Activated CD4-positive, alpha-beta T cell treated with anti-CD3 and anti-CD28 coated beads, Interleukin-2, amount 50 U/mL, for 1 hour (primary cell): Measurements from ENCODE around the gene DES.
"Not testable (repeated sequence)": the region's sequence is repeated elsewhere in the genome, so short reads cannot be mapped to it uniquely, and the experiment has no call there.

Experiments used
- DNase-seq: peaks from one replicate; pipeline ENCODE4 v3.0.0-alpha.2; 2020

DES gene

DNA sequence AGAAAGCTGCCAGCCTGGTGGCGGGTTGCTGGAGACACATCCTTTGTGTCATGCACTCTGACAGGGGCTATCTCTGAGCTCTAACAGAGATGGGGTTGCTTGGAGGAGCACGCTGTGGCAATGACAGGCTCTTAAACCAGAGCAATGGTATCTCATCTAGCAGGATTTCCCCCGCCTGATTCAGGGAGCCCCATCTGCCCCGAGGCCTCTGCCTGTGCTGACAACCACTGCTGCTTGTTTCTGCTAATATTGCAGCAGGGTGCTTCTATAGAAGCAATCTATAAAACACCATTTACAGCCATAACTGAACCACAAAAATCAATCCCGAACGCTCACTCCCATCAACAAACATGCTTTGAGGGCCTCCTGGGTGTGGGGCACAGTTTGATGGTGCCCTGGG lies 17.6 kb upstream of the DES start:
- no peak for DNase-seq

DNA sequence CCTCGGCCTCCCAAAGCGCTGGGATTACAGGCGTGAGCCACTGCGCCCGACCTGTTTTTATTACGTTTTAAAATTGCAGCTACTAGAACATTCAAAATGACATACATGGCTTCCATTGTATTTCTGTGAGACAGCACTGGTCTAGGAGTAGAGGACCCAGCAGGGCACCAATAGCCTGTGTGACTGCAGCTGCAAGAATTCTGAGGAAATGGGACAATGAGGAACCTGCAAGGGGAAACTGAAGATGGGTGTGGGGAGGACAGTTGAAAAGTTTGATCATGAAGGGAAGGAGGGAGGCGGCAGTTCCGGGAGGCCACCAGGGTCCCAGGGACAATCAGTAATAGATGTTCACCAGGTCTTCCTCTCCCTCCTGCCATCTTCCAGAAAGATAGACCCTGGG lies 16.6 kb upstream of the DES start:
- DNase-seq, result no peak

DNA sequence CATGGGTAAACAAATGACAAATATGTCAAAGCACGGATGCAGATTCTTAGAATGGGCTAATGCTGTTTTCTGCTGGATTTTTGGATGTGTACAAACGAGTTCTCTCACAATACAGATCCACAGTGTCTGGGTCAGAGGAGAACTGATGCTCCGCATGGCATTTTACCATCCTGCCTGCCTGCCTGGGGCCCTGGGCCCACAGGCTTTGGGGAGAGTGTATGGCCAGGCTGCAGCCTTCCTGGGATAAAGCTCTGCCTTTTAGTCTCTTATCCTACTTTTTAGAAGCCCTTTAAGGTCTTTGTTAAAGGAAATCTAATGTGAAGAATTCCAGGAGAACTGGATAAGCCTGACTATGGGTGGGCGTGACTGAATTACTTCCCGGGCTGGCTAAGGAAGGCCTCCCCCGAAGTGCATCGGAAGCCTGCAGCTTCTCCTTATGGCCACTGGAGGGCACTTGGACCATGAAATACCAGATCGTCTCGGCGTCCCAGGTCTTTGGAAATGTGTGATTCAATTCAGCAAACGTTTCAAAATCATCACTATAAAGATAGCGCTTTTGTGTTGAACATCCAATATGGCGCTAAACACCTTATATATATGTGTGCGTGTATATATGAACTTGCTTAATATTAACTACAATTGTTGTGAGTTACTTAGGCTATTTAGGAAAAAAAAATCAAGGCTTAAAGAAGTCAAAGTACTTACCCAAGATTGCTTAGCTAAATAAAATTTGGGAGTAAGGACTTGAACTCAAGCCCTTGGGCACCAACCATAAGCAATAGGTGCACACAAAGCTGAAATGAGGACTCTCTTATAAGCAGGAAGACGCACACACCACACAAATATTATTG lies 15.3 kb upstream of the DES start:
- peak; percentile 51 for DNase-seq

DNA sequence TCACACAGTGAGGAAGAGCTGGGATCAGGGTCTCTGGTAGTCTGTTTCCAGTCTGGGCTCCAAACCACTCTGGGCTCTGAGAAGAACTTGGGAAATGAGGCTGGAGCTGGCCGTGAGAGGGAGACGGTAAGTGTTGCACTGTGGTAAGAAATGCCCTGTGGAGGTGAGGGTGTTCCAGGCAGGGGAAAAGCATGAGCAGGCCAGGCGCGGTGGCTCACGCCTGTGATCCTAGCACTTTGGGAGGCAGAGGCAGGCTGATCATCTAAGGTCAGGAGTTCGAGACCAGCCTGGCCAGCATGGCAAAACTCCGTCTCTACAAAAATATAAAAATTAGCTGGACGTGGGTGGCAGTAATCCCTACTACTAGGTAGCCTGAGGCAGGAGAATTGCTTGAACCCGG lies 14.3 kb upstream of the DES start:
- no peak for DNase-seq

DNA sequence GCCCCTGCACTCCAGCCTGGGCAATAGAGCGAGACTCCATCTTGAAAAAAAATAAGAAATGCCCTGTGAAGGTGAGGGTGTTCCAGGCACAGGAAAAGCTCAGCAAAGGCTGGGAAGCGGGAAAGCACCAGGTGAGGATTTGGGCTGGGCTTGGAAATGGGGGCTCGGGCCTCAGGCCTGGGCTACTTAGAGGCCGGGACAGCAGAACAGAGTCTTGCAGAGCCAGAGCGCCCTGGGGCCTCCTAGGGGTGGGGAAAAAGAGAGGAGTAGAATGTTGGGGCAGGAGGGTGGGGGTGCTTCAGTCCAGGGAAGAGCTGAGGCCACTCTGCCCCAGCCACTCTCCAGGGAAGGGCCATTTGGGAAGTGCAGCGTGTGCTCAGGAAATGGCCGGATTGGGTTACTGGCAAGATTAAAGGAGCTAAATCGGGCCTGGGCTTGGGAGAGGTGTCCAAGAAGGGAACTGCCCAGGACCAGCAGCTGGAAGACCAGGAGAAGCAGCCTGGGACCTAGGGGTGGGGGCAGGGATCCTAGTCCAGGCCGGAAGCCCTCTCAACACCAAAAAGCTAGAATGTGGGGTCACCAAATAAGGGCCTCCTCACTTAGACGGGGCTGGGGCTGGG lies 13.8 kb upstream of the DES start:
- no peak for DNase-seq

DNA sequence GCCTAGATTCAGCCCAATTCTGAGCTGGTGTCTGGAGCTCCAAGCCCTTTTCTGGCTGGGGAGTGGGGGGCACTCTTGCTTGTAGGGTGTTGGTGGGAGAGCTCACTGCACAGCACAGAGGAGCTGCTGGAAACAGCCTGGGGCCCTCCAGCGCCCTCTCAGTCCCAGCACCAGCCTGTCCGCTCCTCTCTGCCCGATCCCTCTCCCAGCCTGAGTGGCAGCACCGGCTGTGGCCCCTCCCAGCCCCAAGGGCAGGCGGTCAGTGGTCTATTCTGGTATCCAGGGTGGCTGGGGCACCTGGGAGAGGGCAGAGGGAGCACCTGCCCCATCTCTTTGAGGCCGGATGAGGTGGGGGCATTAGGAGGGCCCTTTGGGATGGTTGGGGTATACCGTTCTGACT lies 13.2 kb upstream of the DES start:
- DNase-seq, result no peak

DNA sequence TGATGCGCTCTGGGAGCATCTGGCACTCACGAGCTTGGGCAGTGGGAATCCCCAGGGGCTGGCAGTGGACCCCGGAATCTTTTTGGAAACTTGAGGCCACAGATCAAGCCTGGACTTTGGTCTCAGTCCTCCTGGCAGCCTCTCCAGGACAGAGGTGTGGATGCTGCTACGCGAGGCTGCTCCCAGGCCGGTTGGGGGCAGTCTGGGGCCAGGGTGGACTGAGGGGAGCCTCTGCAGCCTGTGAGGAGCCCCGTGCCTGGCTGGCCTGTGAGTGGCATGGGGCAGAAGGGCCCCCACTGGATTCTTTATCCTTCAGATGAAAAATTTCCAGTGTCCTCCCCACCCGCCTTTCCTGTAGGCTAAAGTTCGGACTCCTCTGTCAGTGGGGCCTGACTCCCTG lies 12.7 kb upstream of the DES start:
- DNase-seq, result no peak

DNA sequence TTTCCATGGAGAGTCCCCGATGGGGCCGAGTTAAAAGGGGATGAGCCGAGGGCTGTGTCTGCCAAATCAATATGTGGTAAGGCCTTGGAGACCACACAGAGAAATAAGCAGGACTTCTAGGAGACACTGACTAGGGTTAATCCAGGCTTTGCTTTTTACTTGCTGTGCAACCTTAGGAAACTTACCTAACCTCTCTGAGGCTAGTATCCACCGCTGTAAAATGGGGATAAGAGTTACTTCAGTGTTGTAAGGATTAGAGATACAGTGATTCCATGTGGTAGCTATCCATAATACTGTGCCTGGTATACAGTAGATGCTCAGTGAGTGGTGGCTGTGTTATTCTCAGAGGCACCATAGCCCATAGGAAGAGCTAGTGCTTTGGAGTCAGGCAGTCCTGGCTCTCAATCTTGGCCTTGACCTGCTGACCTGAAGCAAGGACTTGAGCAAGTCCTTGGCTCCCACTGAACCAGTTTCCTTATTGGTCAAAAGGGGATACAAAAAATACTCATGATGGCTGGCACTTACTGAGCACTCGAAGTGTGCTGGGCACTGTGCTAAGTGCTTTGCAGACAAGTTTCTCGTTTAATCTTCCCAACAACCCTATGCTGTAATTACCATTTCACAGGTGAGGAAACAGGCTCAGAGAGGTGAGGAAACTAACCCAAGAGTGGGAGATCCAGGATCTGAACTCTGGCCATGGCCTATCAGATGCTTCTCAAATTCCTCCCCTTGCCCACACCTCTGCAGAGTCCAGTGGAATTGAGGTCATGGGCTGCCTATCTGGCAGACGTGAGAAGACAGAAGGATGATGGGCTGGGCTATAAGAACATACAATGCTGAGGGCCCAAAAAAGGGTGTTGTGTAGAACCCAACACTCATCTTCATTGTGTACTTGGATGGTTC lies 12.0 kb upstream of the DES start:
- no peak for DNase-seq

DNA sequence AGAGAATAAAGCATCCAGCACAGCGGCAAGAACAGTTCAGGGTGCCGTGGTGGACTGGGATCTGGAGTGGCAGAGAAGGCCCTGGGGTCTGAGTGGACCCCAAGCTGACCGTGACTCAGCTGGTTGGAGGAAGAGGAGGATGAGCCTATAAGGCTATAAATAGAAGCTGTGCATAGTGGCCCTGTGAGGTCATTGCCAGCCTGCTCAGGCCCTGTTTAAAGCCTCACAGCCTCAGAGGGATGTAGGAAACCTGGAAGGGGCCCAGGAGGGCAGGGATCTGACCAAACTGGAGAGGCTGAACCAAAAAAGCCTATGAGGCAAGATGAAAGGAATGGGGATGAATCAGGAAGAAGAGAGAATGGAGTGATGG lies 11.3 kb upstream of the DES start:
- DNase-seq, result no peak

DNA sequence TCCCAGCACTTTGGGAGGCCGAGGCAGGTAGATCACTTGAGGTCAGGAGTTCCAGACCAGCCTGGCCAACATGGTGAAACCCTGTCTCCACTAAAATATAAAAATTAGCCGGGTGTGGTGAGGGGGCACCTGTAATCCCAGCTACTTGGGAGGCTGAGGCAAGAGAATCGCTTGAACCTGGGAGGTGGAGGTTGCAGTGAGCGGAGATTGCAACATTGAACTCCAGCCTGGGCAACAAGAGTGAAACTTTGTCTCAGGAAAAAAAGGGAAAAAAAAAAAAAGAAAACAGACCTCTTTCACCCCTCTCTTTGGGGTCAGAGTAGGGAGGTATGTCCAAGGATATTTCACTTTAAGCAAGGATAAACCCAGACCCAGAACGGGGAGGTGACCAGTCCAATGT lies 10.8 kb upstream of the DES start:
- not testable (repeated sequence) for DNase-seq

DNA sequence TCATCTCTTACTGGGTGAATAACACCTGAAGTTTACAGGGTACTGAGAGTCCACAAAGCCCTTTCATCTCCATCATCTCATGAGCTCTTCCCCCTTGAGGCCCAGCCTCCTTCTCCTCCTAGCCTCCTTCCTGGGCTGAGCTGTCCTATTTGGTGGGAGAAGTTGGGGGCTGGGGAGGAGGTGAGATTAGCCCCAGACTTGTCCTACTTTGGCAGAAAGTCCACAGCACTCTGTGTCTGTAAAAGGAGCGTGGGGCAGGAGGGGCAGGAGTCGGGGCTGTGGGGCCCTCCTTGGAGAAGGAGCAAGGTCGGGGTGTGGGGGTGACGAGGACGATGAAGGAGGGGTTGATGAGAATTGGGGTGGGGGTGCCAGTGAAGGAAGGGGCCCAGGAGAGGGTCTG lies 10.0 kb upstream of the DES start:
- no peak for DNase-seq

DNA sequence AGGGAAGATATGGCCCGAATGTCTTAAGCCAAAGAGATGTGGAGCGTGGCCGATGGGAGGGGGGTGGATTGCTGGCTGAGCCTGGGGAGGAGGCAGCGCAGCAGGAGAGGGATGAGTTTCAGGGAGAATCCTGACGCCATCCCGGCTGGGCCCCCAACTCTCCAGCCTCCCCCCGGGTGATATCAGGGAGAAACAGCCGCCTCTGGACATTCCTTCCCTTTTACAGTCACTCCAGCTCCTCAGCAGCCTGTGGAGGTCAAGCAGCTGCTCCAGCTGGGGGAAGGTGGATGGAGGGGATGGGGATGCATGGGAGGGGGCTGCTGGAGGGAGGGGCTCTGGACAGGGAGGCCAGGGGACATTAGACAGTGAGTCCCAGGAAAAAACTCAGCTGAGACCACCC lies 9.5 kb upstream of the DES start:
- DNase-seq, result no peak

DNA sequence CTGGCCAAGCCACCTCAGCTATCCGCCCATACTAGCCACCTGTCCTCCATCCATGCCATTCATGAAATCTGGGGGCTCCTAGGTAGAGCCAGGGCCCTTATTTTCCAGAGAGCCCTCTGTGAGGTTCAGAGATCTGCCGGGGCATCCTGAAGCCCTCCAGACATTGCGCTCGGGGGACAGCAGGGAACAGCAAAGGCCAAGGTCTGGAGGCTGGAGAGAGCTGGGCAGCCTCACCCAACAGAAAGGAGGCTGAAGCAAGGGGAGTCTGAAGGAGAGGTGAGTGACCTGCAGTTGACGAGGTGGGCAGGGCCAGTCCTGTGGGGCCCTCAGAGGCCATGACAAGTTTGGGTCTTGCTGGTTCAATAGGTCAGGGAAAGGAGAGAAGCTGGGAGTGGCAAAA lies 8.6 kb upstream of the DES start:
- DNase-seq, result no peak

DNA sequence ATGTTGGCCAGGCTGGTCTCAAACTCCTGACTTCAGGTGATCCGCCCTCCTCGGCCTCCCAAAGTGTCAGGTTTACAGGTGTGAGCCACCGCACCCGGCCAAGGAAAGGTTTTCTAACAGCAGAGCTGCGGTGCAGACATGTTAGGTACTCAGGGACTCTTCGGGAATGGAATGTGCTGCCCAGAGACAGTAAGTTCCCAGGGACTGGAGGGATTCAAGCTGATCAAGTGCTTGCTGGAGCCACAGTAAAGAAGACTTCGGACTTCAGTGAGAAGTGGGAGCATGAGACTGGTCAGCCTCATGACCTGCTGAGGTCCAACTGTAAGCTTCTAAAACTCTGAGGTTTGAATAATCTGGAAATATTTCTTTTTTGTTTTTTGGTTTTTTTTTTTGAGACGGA lies 7.8 kb upstream of the DES start:
- no peak for DNase-seq

DNA sequence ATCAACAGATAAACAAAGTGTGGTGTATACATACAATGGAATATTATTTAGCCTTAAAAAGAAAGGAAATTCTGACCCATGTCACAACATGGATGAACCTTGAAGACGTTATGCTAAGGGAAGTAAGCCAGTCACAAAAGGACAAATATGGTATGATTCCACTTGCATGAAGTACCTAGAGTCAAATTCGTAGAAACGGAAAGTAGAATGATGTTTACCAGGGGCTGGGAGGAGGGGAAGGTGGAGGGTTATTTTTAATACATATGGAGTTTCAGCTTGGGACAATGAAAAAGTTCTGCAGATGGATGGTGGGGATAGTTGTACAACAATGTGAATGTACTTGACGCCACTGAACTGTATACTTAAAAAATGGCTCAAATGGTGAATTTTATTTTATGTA lies 3.3 kb upstream of the DES start:
- no peak for DNase-seq

DNA sequence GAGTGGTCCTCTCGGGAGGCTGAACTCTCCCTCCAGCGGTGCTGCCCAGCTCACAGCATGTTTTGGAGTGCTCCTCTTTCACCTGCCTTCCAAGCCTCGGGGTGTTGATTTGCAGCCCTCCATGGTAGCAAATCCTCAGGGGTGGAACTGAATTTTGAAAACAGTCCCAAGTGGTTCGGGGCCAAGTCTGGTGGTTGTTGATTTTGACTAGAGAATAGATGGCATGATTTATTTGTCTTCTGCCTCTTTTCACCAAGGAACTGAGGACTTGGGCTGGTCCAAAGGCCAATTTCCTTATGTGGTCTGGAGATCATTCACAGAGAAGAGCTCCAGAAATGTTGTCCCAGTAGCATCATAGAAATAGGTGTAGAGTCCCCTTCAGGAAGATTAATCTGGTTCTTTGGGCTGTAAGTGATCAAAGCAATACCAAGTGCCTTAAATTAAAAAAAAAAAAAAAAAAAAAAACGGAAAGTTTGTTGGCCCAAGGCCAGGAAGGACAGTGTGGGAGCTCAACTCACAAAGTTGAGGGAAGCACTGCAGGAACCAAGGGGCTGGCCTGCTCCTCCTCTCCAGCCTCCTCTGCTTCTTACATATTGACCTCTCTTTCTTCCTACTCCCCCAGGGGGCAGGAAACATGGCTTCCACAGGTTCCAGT lies 2.5 kb upstream of the DES start:
- DNase-seq, result no peak

DNA sequence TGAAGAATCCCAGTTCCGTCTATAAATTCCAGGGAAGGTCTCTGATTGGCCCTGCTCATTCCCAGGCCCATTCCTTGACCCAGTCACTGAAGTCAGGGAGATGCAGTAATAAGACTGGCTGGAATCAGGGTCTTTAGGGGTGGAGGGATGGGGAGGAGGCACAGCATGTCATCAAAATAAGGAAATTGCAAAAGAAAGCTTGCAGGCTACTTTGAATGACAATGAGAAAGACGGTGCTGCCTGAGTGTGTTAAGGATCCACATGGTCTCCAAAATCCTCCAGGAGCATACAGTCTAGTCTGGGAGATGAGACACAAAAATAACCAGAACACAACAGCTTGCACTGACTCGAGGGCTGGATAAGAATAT lies 2.0 kb upstream of the DES start:
- DNase-seq, result no peak

DNA sequence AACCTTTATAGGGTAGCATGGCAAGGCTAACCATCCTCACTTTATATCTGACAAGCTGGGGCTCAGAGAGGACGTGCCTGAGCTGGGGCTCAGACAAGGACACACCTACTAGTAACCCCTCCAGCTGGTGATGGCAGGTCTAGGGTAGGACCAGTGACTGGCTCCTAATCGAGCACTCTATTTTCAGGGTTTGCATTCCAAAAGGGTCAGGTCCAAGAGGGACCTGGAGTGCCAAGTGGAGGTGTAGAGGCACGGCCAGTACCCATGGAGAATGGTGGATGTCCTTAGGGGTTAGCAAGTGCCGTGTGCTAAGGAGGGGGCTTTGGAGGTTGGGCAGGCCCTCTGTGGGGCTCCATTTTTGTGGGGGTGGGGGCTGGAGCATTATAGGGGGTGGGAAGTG lies 1.2 kb upstream of the DES start:
- DNase-seq, result no peak

DNA sequence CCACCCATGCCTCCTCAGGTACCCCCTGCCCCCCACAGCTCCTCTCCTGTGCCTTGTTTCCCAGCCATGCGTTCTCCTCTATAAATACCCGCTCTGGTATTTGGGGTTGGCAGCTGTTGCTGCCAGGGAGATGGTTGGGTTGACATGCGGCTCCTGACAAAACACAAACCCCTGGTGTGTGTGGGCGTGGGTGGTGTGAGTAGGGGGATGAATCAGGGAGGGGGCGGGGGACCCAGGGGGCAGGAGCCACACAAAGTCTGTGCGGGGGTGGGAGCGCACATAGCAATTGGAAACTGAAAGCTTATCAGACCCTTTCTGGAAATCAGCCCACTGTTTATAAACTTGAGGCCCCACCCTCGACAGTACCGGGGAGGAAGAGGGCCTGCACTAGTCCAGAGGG lies 803 bp upstream of the DES start:
- no peak for DNase-seq

DNA sequence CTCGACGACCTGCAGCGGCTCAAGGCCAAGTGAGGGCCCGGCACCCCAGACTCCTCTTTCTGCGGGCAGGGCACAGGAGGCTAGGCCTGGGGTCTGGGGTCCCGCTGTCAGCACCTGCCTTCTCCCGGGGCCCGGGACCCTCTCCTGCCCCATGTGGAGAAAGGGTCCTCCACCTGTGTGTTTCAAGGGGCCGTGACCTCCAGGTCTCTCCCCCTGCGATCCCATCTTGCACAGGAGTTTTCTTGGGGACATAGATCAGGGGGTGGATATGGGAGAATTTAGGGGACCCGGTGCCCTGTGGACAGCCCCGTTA lies 791 bp downstream of the DES start:
- DNase-seq, result no peak

DNA sequence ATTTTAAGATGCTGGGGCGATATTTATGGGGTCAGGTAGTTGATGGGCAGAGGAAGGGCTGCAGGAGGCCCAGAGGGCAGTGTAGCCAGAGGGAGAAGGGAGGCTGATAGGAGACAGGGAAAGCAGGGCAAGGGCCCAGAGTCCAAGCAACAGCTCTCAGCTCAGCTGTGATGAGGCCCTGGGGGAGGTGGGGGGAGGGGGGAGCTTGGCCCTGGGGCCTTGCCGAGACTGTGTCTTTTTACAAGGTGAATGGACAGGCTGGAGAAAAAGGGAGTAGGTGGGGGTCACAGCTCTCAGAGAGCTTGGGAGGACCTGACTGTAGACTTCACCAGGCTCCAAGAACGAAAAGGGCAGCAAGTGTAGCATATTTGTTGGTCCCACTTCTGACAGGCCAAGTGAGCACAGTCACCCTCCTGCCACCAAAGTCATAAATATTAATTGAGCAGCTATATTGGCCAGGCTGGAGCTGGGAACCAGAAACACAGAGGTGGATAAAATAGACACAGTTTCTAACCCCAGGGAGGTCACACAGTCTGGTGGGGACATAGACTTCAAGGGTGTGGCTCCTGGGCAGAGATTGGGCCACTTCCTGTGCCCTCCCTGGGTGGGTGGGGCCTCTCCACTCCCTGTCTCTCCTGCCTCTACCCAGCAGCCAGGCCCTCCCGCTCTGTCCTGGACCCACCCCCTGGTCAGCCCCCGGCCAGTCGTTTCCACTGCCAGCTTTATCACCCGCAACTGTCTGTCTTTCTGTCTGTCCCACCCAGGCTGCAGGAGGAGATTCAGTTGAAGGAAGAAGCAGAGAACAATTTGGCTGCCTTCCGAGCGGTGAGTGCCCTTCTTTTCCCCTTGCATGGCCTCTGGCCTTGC lies 1.4 kb downstream of the DES start:
- no peak for DNase-seq

DNA sequence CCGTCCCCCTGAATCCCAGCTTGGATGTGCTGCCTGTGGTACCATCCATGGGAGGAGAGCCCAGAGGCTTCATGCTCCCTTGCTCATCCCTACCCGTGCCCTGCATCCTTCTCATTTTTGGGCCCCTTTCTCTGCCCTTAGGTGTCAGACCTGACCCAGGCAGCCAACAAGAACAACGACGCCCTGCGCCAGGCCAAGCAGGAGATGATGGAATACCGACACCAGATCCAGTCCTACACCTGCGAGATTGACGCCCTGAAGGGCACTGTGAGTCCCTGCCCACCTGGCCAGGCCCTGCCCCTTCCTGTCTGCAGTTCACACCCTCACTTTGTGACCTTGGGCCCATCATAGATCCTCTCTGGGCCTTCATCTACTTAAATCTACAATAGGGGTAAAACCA lies 2.5 kb downstream of the DES start:
- no peak for DNase-seq

DNA sequence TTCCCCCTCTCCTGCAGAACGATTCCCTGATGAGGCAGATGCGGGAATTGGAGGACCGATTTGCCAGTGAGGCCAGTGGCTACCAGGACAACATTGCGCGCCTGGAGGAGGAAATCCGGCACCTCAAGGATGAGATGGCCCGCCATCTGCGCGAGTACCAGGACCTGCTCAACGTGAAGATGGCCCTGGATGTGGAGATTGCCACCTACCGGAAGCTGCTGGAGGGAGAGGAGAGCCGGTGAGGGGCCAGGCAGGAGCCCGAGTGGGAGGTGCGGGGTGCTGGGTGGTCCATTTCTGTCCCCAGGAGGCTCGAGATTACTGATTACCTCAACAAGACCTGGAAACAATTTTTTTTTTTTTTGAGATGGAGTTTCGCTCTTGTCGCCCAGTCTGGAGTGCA lies 3.1 kb downstream of the DES start:
- DNase-seq, result no peak
